ENCODE measurements around the gene SLC16A12. TPM values are rescaled to one million over a fixed set of nuclear protein-coding genes. Genes with fewer than 3 reads are reported as not detected.

SLC16A12 gene
- total and polyA plus RNA-seq, 2 of the 4 experiments (the other 2 are of a cell fraction): 1.4 to 1.6 TPM

DNA sequence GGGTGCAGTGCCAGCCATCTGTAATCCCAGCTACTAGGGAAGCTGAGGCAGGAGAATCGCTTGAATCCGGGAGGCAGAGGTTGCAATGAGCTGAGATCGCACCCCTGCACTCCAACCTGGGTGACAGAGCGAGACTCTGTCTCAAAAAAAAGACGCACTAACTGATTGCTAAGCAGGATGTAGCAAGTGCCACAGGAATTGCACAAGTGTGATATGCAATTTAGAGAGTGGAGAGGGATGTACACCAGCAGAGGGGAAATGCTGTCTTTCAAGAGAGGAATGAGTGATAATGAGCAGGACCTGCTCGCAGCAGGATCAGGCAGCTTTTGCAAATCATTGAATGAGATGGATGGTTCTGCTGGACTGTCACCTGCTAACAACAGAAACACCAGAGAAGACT is 13.3 kb upstream of the SLC16A12 start:
- POLR2A ChIA-PET (ENCODE audit: unreplicated experiment): no interaction called here
- no peak overlapping the region for H2BK5ac ChIP-seq (ENCODE audit: low read depth, low read length, poor library complexity, severe bottlenecking)
- CTCF ChIA-PET: interaction anchor here (1.4 kb wide), 1 partner anchor 8 kb away, joined by 5 read pairs; no protein-coding TSS in a partner anchor

More for the DNA sequence above, 13.3 kb upstream of the SLC16A12 start:
- no peak overlapping the region for H4K91ac ChIP-seq (ENCODE audit: insufficient read depth, low read depth, low read length)
- no peak overlapping the region for H4K5ac ChIP-seq (ENCODE audit: low read depth, low read length)
- no peaks in the 10 kb centered on the region for H3K79me1 ChIP-seq (ENCODE audit: low read depth in 1 of 2, low read length in 2 of 2)
- no peak overlapping the region for H3K18ac ChIP-seq (ENCODE audit: low read depth, low read length)
- H3K14ac ChIP-seq (replicated peaks; ENCODE audit: low read depth, low read length): no peak overlapping the region
- H2BK20ac ChIP-seq (ENCODE audit: low read depth, low read length): no peak overlapping the region
- no peak overlapping the region for H3K27ac ChIP-seq (ENCODE audit: insufficient read depth, low read length)
- H3K56ac ChIP-seq (ENCODE audit: extremely low read depth, insufficient read depth, low read length): no peak overlapping the region
- no peaks in the 10 kb centered on the region for H3K9me3 ChIP-seq (ENCODE audit: control insufficient read depth, insufficient read depth, low read length)
- no peaks in the 10 kb centered on the region for H3K36me3 ChIP-seq (ENCODE audit: control insufficient read depth, insufficient read depth, low read length)
- H3K4ac ChIP-seq (ENCODE audit: low read depth, low read length): no peak overlapping the region
- TF ChIP-seq, protein P1, sequence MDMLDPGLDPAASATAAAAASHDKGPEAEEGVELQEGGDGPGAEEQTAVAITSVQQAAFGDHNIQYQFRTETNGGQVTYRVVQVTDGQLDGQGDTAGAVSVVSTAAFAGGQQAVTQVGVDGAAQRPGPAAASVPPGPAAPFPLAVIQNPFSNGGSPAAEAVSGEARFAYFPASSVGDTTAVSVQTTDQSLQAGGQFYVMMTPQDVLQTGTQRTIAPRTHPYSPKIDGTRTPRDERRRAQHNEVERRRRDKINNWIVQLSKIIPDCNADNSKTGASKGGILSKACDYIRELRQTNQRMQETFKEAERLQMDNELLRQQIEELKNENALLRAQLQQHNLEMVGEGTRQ (IDR thresholded peaks at IDR 0.05; ENCODE audit: low read depth, low read length): no peak
- TF ChIP-seq CEBPB (IDR thresholded peaks at IDR 0.05; ENCODE audit: low read depth, low read length) (no peak), RFX5 (IDR thresholded peaks at IDR 0.05; ENCODE audit: low read depth, low read length) (no peak), POLR2A (IDR thresholded peaks at IDR 0.05; ENCODE audit: low read depth, low read length) (no peak), CHD1 (IDR thresholded peaks at IDR 0.05; ENCODE audit: low read depth, low read length) (no peak), BHLHE40 (IDR thresholded peaks at IDR 0.05; ENCODE audit: low read depth, low read length) (no peak), RAD21 (IDR thresholded peaks at IDR 0.05; ENCODE audit: low read length) (no peak), MAZ (IDR thresholded peaks at IDR 0.05; ENCODE audit: borderline replicate concordance, low read depth, low read length) (no peak), MAFK (IDR thresholded peaks at IDR 0.05; ENCODE audit: low read depth, low read length) (no peak)
- TF ChIP-seq, protein P2, sequence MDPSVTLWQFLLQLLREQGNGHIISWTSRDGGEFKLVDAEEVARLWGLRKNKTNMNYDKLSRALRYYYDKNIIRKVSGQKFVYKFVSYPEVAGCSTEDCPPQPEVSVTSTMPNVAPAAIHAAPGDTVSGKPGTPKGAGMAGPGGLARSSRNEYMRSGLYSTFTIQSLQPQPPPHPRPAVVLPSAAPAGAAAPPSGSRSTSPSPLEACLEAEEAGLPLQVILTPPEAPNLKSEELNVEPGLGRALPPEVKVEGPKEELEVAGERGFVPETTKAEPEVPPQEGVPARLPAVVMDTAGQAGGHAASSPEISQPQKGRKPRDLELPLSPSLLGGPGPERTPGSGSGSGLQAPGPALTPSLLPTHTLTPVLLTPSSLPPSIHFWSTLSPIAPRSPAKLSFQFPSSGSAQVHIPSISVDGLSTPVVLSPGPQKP (IDR thresholded peaks at IDR 0.05; ENCODE audit: borderline replicate concordance, low read depth, low read length): no peak
- TF ChIP-seq, protein P3, sequence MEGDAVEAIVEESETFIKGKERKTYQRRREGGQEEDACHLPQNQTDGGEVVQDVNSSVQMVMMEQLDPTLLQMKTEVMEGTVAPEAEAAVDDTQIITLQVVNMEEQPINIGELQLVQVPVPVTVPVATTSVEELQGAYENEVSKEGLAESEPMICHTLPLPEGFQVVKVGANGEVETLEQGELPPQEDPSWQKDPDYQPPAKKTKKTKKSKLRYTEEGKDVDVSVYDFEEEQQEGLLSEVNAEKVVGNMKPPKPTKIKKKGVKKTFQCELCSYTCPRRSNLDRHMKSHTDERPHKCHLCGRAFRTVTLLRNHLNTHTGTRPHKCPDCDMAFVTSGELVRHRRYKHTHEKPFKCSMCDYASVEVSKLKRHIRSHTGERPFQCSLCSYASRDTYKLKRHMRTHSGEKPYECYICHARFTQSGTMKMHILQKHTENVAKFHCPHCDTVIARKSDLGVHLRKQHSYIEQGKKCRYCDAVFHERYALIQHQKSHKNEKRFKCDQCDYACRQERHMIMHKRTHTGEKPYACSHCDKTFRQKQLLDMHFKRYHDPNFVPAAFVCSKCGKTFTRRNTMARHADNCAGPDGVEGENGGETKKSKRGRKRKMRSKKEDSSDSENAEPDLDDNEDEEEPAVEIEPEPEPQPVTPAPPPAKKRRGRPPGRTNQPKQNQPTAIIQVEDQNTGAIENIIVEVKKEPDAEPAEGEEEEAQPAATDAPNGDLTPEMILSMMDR (conservative IDR thresholded peaks at IDR 0.05; ENCODE audit: low read depth, low read length): no peak
- no peak overlapping the region for H2BK120ac ChIP-seq (ENCODE audit: low read depth, low read length)
- H3K9ac ChIP-seq (ENCODE audit: low read depth, low read length): no peak overlapping the region
- 80% methylated on average over 5 of the region's 6 CpGs; no CpG with 5 or more reads in 1 of the 2 experiments for WGBS, 2 experiments (ENCODE audit: extremely low coverage in 2 of 2, insufficient read length in 1 of 2)
- H2BK15ac ChIP-seq (ENCODE audit: low read depth, low read length): no peak overlapping the region
- H3K23ac ChIP-seq (ENCODE audit: low read depth, low read length): no peak overlapping the region
- H2AK9ac ChIP-seq (replicated peaks; ENCODE audit: low read depth, low read length, poor library complexity): no peak overlapping the region
- no peak overlapping the region for H2AK5ac ChIP-seq (ENCODE audit: low read depth, low read length)
- H3K4me3 ChIP-seq (ENCODE audit: insufficient read depth, low read depth, low read length): no peak overlapping the region
- no peak overlapping the region for H3K4me2 ChIP-seq (ENCODE audit: low read depth, low read length)
- no peak for ATAC-seq (ENCODE audit: low read depth)
- H3K4me1 ChIP-seq (ENCODE audit: control insufficient read depth, insufficient read depth, low read length): no peaks in the 10 kb centered on the region; the same call in 1 of the 2 replicates
- no peaks in the 10 kb centered on the region for H4K20me1 ChIP-seq (ENCODE audit: insufficient read depth, low read length)
- H4K8ac ChIP-seq (ENCODE audit: low read depth in 2 of 2, low read length in 2 of 2): no peak overlapping the region
- peaks cover 2% of the 10 kb centered on the region; the same call in 1 of the 2 replicates for H3K9me1 ChIP-seq (ENCODE audit: insufficient read depth, low read length)
- in situ Hi-C loops (cut with MboI; ENCODE audit: low sequenced_read_pairs): no loop called here
- no peaks in the 10 kb centered on the region for H3K27me3 ChIP-seq (ENCODE audit: control insufficient read depth, insufficient read depth, low read length)
- intact Hi-C loops (cut with micrococcal nuclease): no loop called here
- no peak overlapping the region for H2AFZ ChIP-seq (replicated peaks; ENCODE audit: low read length, poor library complexity)
- dilution Hi-C loops (cut with HindIII; ENCODE audit: low sequenced_read_pairs, unreplicated experiment): no loop called here
- no peak for DNase-seq
- BruUV-seq (replicated peaks): no TSS peak

All from IMR-90 (cell line).